Kidney (tissue), 14 donors: ENCODE measurements around the gene BCL2A1. TPM values are rescaled to one million over a fixed set of nuclear protein-coding genes. Genes with fewer than 3 reads are reported as not detected.

Experiments
- DNase-seq, 5 donors: peaks; one replicate each; pipeline ENCODE4 v3.0.0-alpha.2; 2013 to 2020
- FAIRE-seq: peaks from 2 replicates; lab custom pipeline; 2012; peaks lifted over from hg19 to GRCh38; lab: Jason Lieb, UNC
- H3K27ac ChIP-seq, 2 donors: one replicate each; pipeline ENCODE4 v1.7.0; 2013; ENCODE audit warnings: low read depth in 2 of 2, low read length in 2 of 2, inconsistent platforms in 1 of 2
- H3K27me3 ChIP-seq: one replicate; pipeline ENCODE4 v1.7.1; 2013; ENCODE audit warnings: low read length, inconsistent platforms; ENCODE audit not compliant: control insufficient read depth, insufficient read depth
- H3K36me3 ChIP-seq, 3 donors: one replicate each; pipeline versions ENCODE4 v1.7.0 to v1.7.1; 2013; ENCODE audit warnings: low read length in 3 of 3, control low read depth in 1 of 3, inconsistent platforms in 1 of 3; ENCODE audit not compliant: insufficient read depth in 3 of 3, control insufficient read depth in 2 of 3
- H3K4me1 ChIP-seq, 3 donors: one replicate each; pipeline versions ENCODE4 v1.7.0 to v1.7.1; 2013; ENCODE audit warnings: low read length in 3 of 3, inconsistent platforms in 1 of 3, low read depth in 1 of 3; ENCODE audit not compliant: control insufficient read depth in 2 of 3, insufficient read depth in 2 of 3
- H3K4me3 ChIP-seq, 3 donors: one replicate each; pipeline versions ENCODE4 v1.7.0 to v1.8.1; 2013; ENCODE audit warnings: low read length in 3 of 3, control low read depth in 1 of 3, inconsistent platforms in 1 of 3
- H3K9ac ChIP-seq, 3 donors: one replicate each; pipeline versions ENCODE4 v1.7.0 to v1.7.1; 2013; ENCODE audit warnings: low read length in 3 of 3, control low read depth in 1 of 3, inconsistent platforms in 1 of 3
- H3K9me3 ChIP-seq, 3 donors: one replicate each; pipeline versions ENCODE4 v1.7.0 to v1.7.1; 2013; ENCODE audit warnings: low read length in 3 of 3, control low read depth in 1 of 3, inconsistent platforms in 1 of 3; ENCODE audit not compliant: control insufficient read depth in 2 of 3, insufficient read depth in 1 of 3
- intact Hi-C: fragments of 100-400 bp; cut with DNase I; formaldehyde crosslinking; loops from one replicate; pipeline ENCODE4 v1.11.1; 2022
- polyA plus RNA-seq: library from polyadenylated mRNA; stranded (reverse); fragments of 350-450 nt; fragmentation: Illumina TruSeq; extraction: RNeasy Lipid Tissue Mini Kit (QIAGEN cat#74804); gene quantifications from one replicate; pipeline ENCODE4 v1.2.3, GENCODE V29; 2014; ENCODE audit warnings: low read depth, low replicate concordance; ENCODE audit not compliant: insufficient read depth
- total RNA-seq: library from RNA; stranded (reverse); fragmentation: NEBNext Ultra II Directional; extraction: Animal tissue kit (Norgen Biotek cat#: 25700); gene quantifications from one replicate; pipeline ENCODE4 v1.2.1, GENCODE V29; 2021
- TF ChIP-seq, protein P1 (sequence below): IDR thresholded peaks from 3 replicates; pipeline ENCODE4 v1.5.1; 2012; ENCODE audit warnings: mild to moderate bottlenecking, moderate library complexity, borderline replicate concordance; ENCODE audit not compliant: insufficient read depth; ENCODE audit errors: extremely low read depth
- donor health status: control.
- donor health status: control.
- donor health status: control.
- donor health status: control.
- donor health status: control.
- donor health status: DM: yes; HTN: yes; CAD: no.
- donor health status: Normal renal cell carcinoma (clear cell type).

Gene BCL2A1
- total and polyA plus RNA-seq, 2 donors from 2014 or later = 0.67 to 2.4 TPM

- no peak overlapping the region for H3K4me3 ChIP-seq
- intact Hi-C loops = no loop called here
- H3K36me3 ChIP-seq = no peaks in the 10 kb centered on the region
- FAIRE-seq (no peak), DNase-seq (no peak)
- no peaks in the 10 kb centered on the region for H3K4me1 ChIP-seq
- no peak overlapping the region for H3K9ac ChIP-seq
- TF ChIP-seq, protein P1, sequence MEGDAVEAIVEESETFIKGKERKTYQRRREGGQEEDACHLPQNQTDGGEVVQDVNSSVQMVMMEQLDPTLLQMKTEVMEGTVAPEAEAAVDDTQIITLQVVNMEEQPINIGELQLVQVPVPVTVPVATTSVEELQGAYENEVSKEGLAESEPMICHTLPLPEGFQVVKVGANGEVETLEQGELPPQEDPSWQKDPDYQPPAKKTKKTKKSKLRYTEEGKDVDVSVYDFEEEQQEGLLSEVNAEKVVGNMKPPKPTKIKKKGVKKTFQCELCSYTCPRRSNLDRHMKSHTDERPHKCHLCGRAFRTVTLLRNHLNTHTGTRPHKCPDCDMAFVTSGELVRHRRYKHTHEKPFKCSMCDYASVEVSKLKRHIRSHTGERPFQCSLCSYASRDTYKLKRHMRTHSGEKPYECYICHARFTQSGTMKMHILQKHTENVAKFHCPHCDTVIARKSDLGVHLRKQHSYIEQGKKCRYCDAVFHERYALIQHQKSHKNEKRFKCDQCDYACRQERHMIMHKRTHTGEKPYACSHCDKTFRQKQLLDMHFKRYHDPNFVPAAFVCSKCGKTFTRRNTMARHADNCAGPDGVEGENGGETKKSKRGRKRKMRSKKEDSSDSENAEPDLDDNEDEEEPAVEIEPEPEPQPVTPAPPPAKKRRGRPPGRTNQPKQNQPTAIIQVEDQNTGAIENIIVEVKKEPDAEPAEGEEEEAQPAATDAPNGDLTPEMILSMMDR = no peak
- H3K27ac ChIP-seq = no peak overlapping the region
- no peaks in the 10 kb centered on the region for H3K27me3 ChIP-seq
- H3K9me3 ChIP-seq = no peaks in the 10 kb centered on the region
Measured at GRCh38 chr15:79970181-79970580, 815 bp downstream of the BCL2A1 start.

DNA sequence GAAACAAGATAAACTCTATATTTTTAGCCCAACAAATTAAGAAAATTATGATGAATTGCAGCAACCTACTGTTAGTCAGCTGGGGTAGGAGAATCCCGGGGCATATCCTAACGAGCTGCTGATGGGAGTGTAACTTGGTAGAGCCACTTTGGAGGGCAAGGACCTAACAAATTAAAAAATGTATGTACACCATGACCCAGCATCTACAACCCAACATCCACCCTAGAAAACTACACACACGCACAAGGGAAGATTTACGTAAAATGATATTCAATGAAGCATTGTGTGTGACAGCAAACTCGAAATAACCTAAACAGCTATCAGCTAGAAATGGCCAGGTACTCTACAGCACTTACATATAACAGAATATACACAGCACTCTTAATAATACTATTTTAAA, 1.9 kb downstream of the BCL2A1 start:
- no peak overlapping the region for H3K27ac ChIP-seq
- H3K9ac ChIP-seq = no peak overlapping the region
- TF ChIP-seq, protein P1 = no peak
- DNase-seq (no peak), FAIRE-seq (no peak)
- H3K9me3 ChIP-seq = no peaks in the 10 kb centered on the region
- H3K27me3 ChIP-seq = no peaks in the 10 kb centered on the region
- no peaks in the 10 kb centered on the region for H3K36me3 ChIP-seq
- H3K4me1 ChIP-seq = no peaks in the 10 kb centered on the region
- intact Hi-C loops = no loop called here
- no peak overlapping the region for H3K4me3 ChIP-seq

DNA sequence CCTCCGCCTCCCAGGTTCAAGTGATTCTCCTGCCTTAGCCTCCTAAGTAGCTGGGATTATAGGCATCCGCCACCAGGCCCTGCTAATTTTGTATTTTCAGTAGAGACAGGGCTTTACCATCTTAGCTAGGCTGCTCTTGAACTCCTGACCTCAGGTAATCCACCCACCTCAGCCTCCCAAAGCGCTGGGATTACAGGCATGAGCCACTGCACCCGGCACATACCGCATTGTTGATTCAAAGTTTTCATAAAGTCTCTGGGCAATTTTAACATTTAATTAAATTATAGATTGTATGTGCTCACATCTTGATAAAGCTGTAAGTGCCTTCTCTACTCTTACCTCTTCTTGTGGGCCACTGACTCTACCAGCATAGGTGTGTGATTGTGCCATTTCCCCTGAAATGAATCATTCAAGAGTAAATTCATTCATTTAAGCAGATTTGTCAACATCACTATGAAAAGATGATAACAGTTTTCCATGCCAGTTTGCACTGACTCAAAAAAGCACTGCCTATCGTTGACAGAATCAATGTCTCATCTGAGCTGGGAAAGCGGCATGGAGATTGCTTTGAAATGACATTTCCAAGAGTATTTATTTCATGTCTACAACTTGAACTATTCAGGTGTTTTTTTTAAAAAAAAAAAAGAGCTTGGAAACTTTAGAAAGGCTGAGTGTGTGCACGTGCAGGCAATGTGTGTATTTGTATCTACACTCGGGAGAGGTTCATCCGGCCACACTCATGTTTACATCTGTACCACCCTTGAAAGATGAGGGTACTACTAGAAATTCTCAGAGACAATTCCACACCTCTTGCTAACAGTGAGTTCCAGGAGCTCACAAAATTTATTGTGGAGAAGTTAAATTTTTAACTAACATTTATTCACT, 3.5 kb downstream of the BCL2A1 start:
- Histone ChIP-seq H3K27me3 (no peaks in the 10 kb centered on the region), H3K9ac (no peak overlapping the region), H3K4me1 (no peaks in the 10 kb centered on the region), H3K9me3 (no peaks in the 10 kb centered on the region), H3K27ac (no peak overlapping the region), H3K36me3 (no peaks in the 10 kb centered on the region), H3K4me3 (no peak overlapping the region)
- TF ChIP-seq, protein P1 = no peak
- intact Hi-C loops = no loop called here
- DNase-seq (no peak), FAIRE-seq (no peak)
